Common myeloid progenitor, CD34-positive (primary cell): ENCODE results near the gene TMEM127.
"Not testable (repeated sequence)": the region's sequence is repeated elsewhere in the genome, so short reads cannot be mapped to it uniquely, and the experiment has no call there.

Source experiments
- CTCF ChIA-PET: fragments of 350-600 bp; sonication (Branson Sonifier 250); formaldehyde crosslinking; loops from one replicate; lab custom pipeline; 2021; ENCODE audit warnings: antibody characterized with exemption; lab: Charles Lee
- POLR2A ChIA-PET: fragments of 350-600 bp; sonication (Branson Sonifier 250); formaldehyde crosslinking; loops from one replicate; lab custom pipeline; 2021; ENCODE audit warnings: antibody characterized with exemption; lab: Charles Lee
- DNase-seq, 3 donors: peaks; one replicate each; pipeline versions ENCODE4 v3.0.0 to v3.0.0-alpha.2; 2013
- H3K27ac ChIP-seq, 2 experiments: 1 replicate in 1 of 2; 2 replicates in 1 of 2; pipeline ENCODE4 v1.7.0; 2013; ENCODE audit warnings: inconsistent platforms in 2 of 2, low read length in 2 of 2, mild to moderate bottlenecking in 2 of 2, low read depth in 1 of 2, moderate library complexity in 1 of 2; ENCODE audit not compliant: severe bottlenecking in 2 of 2, insufficient read depth in 1 of 2, poor library complexity in 1 of 2
- H3K27me3 ChIP-seq, 5 experiments: replicated peaks in 2 of 5; 1 replicate in 3 of 5; 2 replicates in 2 of 5; pipeline versions ENCODE4 v1.6.1 to v1.7.0; 2013; ENCODE audit warnings: low read length in 4 of 5, mild to moderate bottlenecking in 2 of 5, moderate library complexity in 2 of 5, inconsistent platforms in 1 of 5; ENCODE audit not compliant: insufficient read depth in 5 of 5, control insufficient read depth in 4 of 5
- H3K36me3 ChIP-seq, 4 experiments: 1 replicate in 2 of 4; 2 replicates in 2 of 4; pipeline versions ENCODE4 v1.6.1 to v1.7.0; 2013; ENCODE audit warnings: low read length in 3 of 4, control low read depth in 1 of 4, mild to moderate bottlenecking in 1 of 4; ENCODE audit not compliant: control insufficient read depth in 4 of 4, insufficient read depth in 4 of 4
- H3K4me1 ChIP-seq, 4 experiments: 1 replicate in 3 of 4; 2 replicates in 1 of 4; pipeline versions ENCODE4 v1.6.1 to v1.7.1; 2013; ENCODE audit warnings: low read length in 3 of 4, mild to moderate bottlenecking in 3 of 4, control low read depth in 1 of 4, inconsistent platforms in 1 of 4, moderate library complexity in 1 of 4; ENCODE audit not compliant: control insufficient read depth in 4 of 4, insufficient read depth in 4 of 4; ENCODE audit errors: control extremely low read depth in 1 of 4
- H3K4me3 ChIP-seq, 7 experiments: 1 replicate in 4 of 7; 2 replicates in 3 of 7; pipeline versions ENCODE4 v1.5.1 to v1.7.0; 2013; ENCODE audit warnings: mild to moderate bottlenecking in 7 of 7, low read length in 6 of 7, moderate library complexity in 6 of 7, inconsistent platforms in 2 of 7, low read depth in 2 of 7, control low read depth in 1 of 7; ENCODE audit not compliant: insufficient read depth in 4 of 7, control insufficient read depth in 1 of 7; ENCODE audit errors: extremely low read depth in 1 of 7
- H3K9me3 ChIP-seq, 5 experiments: 1 replicate in 4 of 5; 2 replicates in 1 of 5; pipeline versions ENCODE4 v1.6.1 to v1.7.1; 2013; ENCODE audit warnings: low read length in 4 of 5, mild to moderate bottlenecking in 2 of 5, inconsistent platforms in 1 of 5, low read depth in 1 of 5, moderate library complexity in 1 of 5; ENCODE audit not compliant: control insufficient read depth in 4 of 5, insufficient read depth in 2 of 5; ENCODE audit errors: control extremely low read depth in 1 of 5
- WGBS: methylation state at CpG from one replicate; pipeline ENCODE4 v1.1.5; 2013; ENCODE audit not compliant: insufficient coverage; 5-methylcytosine and 5-hydroxymethylcytosine counted together

Gene TMEM127

DNA sequence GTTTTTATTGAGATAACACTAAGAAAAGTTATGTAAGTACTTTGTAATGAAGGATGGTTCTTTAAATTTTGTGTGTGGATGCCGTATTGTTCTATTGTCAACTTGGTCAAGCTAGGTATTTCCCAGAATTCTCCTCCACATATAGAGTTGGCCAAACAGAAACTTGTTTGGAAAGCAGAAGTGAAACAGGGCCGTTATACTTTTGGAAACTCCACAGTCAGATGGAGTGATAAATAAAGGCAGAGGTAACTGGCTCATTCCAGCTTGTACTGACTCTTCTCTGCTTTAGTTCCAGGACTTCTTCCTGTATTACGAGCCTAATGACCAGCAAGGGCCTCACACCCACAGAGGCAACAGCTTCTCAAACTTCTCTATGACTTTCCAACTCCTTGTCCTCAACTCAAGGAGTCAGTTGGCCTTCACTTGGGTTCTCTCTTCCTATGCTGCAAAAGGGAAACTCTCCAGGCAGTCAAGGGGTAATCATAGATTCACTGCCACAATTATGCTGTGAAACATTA lies 40.7 kb downstream of the TMEM127 start:
- H3K27me3 ChIP-seq, result no peaks in the 10 kb centered on the region
- peaks cover 0 to 19% (median 8%) of the 10 kb centered on the region in 4 experiments for H3K4me1 ChIP-seq
- no peaks in the 10 kb centered on the region for H3K36me3 ChIP-seq
- H3K4me3 ChIP-seq, result peak overlapping the region in 3 of 7 experiments; percentile 6 to 33 (median 12)
- CTCF ChIA-PET, result interaction anchor here (0.5 to 2.2 kb wide), 6 partner anchors 9 to 50 kb away, joined by 3 to 9 read pairs (median 4); no protein-coding TSS in a partner anchor
- H3K27ac ChIP-seq, result peak overlapping the region; percentile 26 to 45
- H3K9me3 ChIP-seq, result no peaks in the 10 kb centered on the region
- 5% methylated on average over 2 of the region's 3 CpGs for WGBS
- DNase-seq, result peak in 2 of 3 donors; percentile 49 to 55
- POLR2A ChIA-PET, result no interaction called here

GRCh38 chr2:96221106-96221505 lies 44.7 kb downstream of the TMEM127 start:
- peaks cover 0 to 19% (median 8%) of the 10 kb centered on the region in 4 experiments for H3K4me1 ChIP-seq
- DNase-seq, H3K4me3 ChIP-seq, POLR2A ChIA-PET, CTCF ChIA-PET, H3K27me3 ChIP-seq, H3K36me3 ChIP-seq, H3K27ac ChIP-seq, H3K9me3 ChIP-seq: not testable (repeated sequence)
- WGBS, result no CpG with 5 or more reads among the region's 1 CpG

GRCh38 chr2:96219959-96220358 lies 45.8 kb downstream of the TMEM127 start:
- H3K4me1 ChIP-seq, H3K36me3 ChIP-seq, H3K4me3 ChIP-seq, POLR2A ChIA-PET, DNase-seq, H3K9me3 ChIP-seq, H3K27ac ChIP-seq, H3K27me3 ChIP-seq: not testable (repeated sequence)
- CTCF ChIA-PET, result interaction anchor here (1.1 kb wide), 1 partner anchor 40 kb away, joined by 3 read pairs; no protein-coding TSS in a partner anchor
- 100% methylated on average over 3 of the region's 4 CpGs for WGBS

DNA sequence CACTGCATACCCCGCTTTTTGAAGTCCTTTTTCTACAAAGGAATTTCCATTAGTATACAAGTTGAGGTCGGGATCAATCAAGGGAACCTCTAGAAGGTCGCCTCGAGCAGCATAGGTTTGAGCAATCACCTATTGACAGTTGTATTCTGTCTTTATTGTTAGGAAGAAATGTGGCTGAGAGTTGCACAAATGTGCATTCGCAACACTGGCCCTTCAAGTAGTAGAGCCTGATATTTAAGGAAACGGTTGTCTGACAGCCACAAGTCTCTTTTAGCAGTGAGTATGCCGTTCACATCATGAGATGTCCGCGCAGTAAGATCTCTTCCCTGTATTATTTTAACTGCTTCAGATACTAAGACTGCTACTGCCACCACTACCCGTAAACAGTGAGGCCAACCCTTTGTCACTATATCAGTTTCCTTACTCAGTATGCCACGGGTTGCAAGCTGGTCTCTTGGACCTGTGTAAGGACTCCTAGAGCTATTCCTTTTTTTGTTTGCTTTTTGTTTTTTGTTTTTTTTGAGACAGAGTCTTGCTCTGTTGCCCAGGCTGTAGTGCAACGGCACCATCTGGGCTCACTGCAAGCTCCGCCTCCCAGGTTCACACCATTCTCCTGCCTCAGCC lies 47.2 kb downstream of the TMEM127 start:
- H3K36me3 ChIP-seq, result no peaks in the 10 kb centered on the region
- no peaks in the 10 kb centered on the region for H3K9me3 ChIP-seq
- peaks cover 0 to 4% (median 0%) of the 10 kb centered on the region in 4 experiments for H3K4me1 ChIP-seq
- POLR2A ChIA-PET, result no interaction called here
- H3K27ac ChIP-seq, result no peak overlapping the region
- DNase-seq, result no peak
- CTCF ChIA-PET, result interaction anchor here (0.6 to 1.3 kb wide), 3 partner anchors 8 to 46 kb away, joined by 3 read pairs; no protein-coding TSS in a partner anchor
- H3K27me3 ChIP-seq, result no peaks in the 10 kb centered on the region
- WGBS, result 93% methylated on average over 10 of the region's 13 CpGs
- H3K4me3 ChIP-seq, result no peak overlapping the region

DNA sequence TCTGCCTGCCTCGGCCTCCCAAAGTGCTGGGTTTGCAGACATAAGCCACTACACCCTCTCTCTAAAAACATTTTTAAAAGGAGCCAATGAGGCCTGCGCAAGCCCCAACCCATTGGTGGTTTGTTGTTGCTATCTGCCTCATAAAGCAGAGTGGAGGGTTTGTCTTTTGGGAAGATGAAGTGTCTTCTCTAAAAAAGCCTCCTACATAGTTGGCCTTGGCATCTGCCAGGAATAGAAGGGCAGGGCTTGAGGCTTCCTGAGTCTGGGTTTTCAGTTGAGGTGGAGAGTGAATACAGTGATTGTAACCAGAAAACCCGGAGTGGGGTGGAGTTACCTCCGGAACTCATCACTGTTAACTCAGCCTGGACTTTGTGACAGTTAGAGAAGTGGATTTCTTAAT lies 51.2 kb downstream of the TMEM127 start:
- peaks cover 0 to 5% (median 1%) of the 10 kb centered on the region in 4 experiments for H3K36me3 ChIP-seq
- DNase-seq, result no peak
- no peak overlapping the region for H3K27ac ChIP-seq
- no peaks in the 10 kb centered on the region for H3K9me3 ChIP-seq
- peaks cover 0 to 9% (median 3%) of the 10 kb centered on the region in 4 experiments for H3K4me1 ChIP-seq
- ChIA-PET POLR2A (no interaction called here), CTCF (interaction anchor here (1.0 to 1.5 kb wide), 3 partner anchors 39 to 222 kb away, joined by 3 to 7 read pairs (median 3); no protein-coding TSS in a partner anchor)
- H3K27me3 ChIP-seq, result no peaks in the 10 kb centered on the region
- 100% methylated on average over 2 of the region's 4 CpGs for WGBS
- no peak overlapping the region for H3K4me3 ChIP-seq

GRCh38 chr2:96213379-96213778 lies 52.4 kb downstream of the TMEM127 start:
- ChIA-PET POLR2A (interaction anchor here (0.6 kb wide), 1 partner anchor 41 kb away, joined by 3 read pairs; no protein-coding TSS in a partner anchor), CTCF (interaction anchor here (0.7 to 1.5 kb wide), 5 partner anchors 14 to 221 kb away, joined by 3 to 7 read pairs (median 3); no protein-coding TSS in a partner anchor)
- 98% methylated on average over 12 of the region's 12 CpGs for WGBS
- no peaks in the 10 kb centered on the region for H3K27me3 ChIP-seq
- no peak overlapping the region for H3K27ac ChIP-seq
- H3K36me3 ChIP-seq, result peaks cover 0 to 5% (median 1%) of the 10 kb centered on the region in 4 experiments
- no peaks in the 10 kb centered on the region for H3K9me3 ChIP-seq
- peaks cover 0 to 13% (median 7%) of the 10 kb centered on the region in 4 experiments for H3K4me1 ChIP-seq
- DNase-seq, result peak in 1 of 3 donors; percentile 22
- H3K4me3 ChIP-seq, result no peak overlapping the region

- 100% methylated on average over 1 of the region's 4 CpGs for WGBS
Measured at GRCh38 chr2:96212339-96212738, 53.5 kb downstream of the TMEM127 start.

More at GRCh38 chr2:96212339-96212738, 53.5 kb downstream of the TMEM127 start:
- ChIA-PET CTCF (no interaction called here), POLR2A (no interaction called here)
- Histone ChIP-seq H3K4me1 (peaks cover under 1 to 18% (median 12%) of the 10 kb centered on the region in 4 experiments), H3K27me3 (no peaks in the 10 kb centered on the region), H3K4me3 (no peak overlapping the region), H3K27ac (no peak overlapping the region), H3K36me3 (peaks cover 0 to 5% (median 1%) of the 10 kb centered on the region in 4 experiments), H3K9me3 (no peaks in the 10 kb centered on the region)
- no peak for DNase-seq
